ENCODE measurements around the gene CAMTA1.

CAMTA1 gene

GRCh38 chr1:7644086-7644485 lies 858.8 kb downstream of the CAMTA1 start:
- Histone ChIP-seq H3K27ac (ENCODE audit: insufficient read depth, low read depth, low read length, poor library complexity, severe bottlenecking) (no peak overlapping the region), H3K9me3 (ENCODE audit: control insufficient read depth, low read length) (no peaks in the 10 kb centered on the region), H3K36me3 (ENCODE audit: control insufficient read depth, insufficient read depth, low read length) (no peaks in the 10 kb centered on the region), H3K27me3 (ENCODE audit: control insufficient read depth, insufficient read depth, low read length, poor library complexity, severe bottlenecking) (no peaks in the 10 kb centered on the region), H3K4me1 (ENCODE audit: control insufficient read depth, insufficient read depth, low read length) (peaks cover 23% of the 10 kb centered on the region), H3K4me3 (ENCODE audit: insufficient read depth, low read depth, low read length) (no peak overlapping the region)
- WGBS, 2 experiments: 64 to 80% methylated on average over 3 of the region's 3 CpGs

GRCh38 chr1:7644961-7645750 lies 859.9 kb downstream of the CAMTA1 start:
- WGBS, 2 experiments: 94% methylated on average over 16 of the region's 16 CpGs
- no peak overlapping the region for H3K27ac ChIP-seq (ENCODE audit: insufficient read depth, low read depth, low read length, poor library complexity, severe bottlenecking)
- peaks cover 23% of the 10 kb centered on the region for H3K4me1 ChIP-seq (ENCODE audit: control insufficient read depth, insufficient read depth, low read length)

GRCh38 chr1:7645751-7646048 lies 860.4 kb downstream of the CAMTA1 start:
- no peaks in the 10 kb centered on the region for H3K27me3 ChIP-seq (ENCODE audit: control insufficient read depth, insufficient read depth, low read length, poor library complexity, severe bottlenecking)
- H3K4me3 ChIP-seq (ENCODE audit: insufficient read depth, low read depth, low read length): no peak overlapping the region
- H3K9me3 ChIP-seq (ENCODE audit: control insufficient read depth, low read length): no peaks in the 10 kb centered on the region
- WGBS, 2 experiments: 96 to 97% methylated on average over 6 to 7 of the region's 7 CpGs
- no peak overlapping the region for H3K27ac ChIP-seq (ENCODE audit: insufficient read depth, low read depth, low read length, poor library complexity, severe bottlenecking)
- H3K4me1 ChIP-seq (ENCODE audit: control insufficient read depth, insufficient read depth, low read length): peaks cover 23% of the 10 kb centered on the region
- no peaks in the 10 kb centered on the region for H3K36me3 ChIP-seq (ENCODE audit: control insufficient read depth, insufficient read depth, low read length)

More at GRCh38 chr1:7644961-7645750, 859.9 kb downstream of the CAMTA1 start:
- Histone ChIP-seq H3K36me3 (ENCODE audit: control insufficient read depth, insufficient read depth, low read length) (no peaks in the 10 kb centered on the region), H3K27me3 (ENCODE audit: control insufficient read depth, insufficient read depth, low read length, poor library complexity, severe bottlenecking) (no peaks in the 10 kb centered on the region), H3K4me3 (ENCODE audit: insufficient read depth, low read depth, low read length) (no peak overlapping the region), H3K9me3 (ENCODE audit: control insufficient read depth, low read length) (no peaks in the 10 kb centered on the region)

- H3K9me3 ChIP-seq (ENCODE audit: control insufficient read depth, low read length): no peaks in the 10 kb centered on the region
- 95% methylated on average over 3 of the region's 3 CpGs for WGBS, 2 experiments
- H3K4me1 ChIP-seq (ENCODE audit: control insufficient read depth, insufficient read depth, low read length): peaks cover 23% of the 10 kb centered on the region
- no peaks in the 10 kb centered on the region for H3K36me3 ChIP-seq (ENCODE audit: control insufficient read depth, insufficient read depth, low read length)
- no peak overlapping the region for H3K4me3 ChIP-seq (ENCODE audit: insufficient read depth, low read depth, low read length)
- no peaks in the 10 kb centered on the region for H3K27me3 ChIP-seq (ENCODE audit: control insufficient read depth, insufficient read depth, low read length, poor library complexity, severe bottlenecking)
- H3K27ac ChIP-seq (ENCODE audit: insufficient read depth, low read depth, low read length, poor library complexity, severe bottlenecking): no peak overlapping the region
Measured at GRCh38 chr1:7646164-7646563, 860.9 kb downstream of the CAMTA1 start.

GRCh38 chr1:7646981-7647901 lies 862.0 kb downstream of the CAMTA1 start:
- H3K4me3 ChIP-seq (ENCODE audit: insufficient read depth, low read depth, low read length): no peak overlapping the region
- peaks cover 12% of the 10 kb centered on the region for H3K4me1 ChIP-seq (ENCODE audit: control insufficient read depth, insufficient read depth, low read length)
- H3K27ac ChIP-seq (ENCODE audit: insufficient read depth, low read depth, low read length, poor library complexity, severe bottlenecking): no peak overlapping the region
- 51 to 53% methylated on average over 29 to 30 of the region's 30 CpGs for WGBS, 2 experiments
- no peaks in the 10 kb centered on the region for H3K27me3 ChIP-seq (ENCODE audit: control insufficient read depth, insufficient read depth, low read length, poor library complexity, severe bottlenecking)
- no peaks in the 10 kb centered on the region for H3K9me3 ChIP-seq (ENCODE audit: control insufficient read depth, low read length)
- H3K36me3 ChIP-seq (ENCODE audit: control insufficient read depth, insufficient read depth, low read length): no peaks in the 10 kb centered on the region

GRCh38 chr1:7648761-7649384 lies 863.6 kb downstream of the CAMTA1 start:
- Histone ChIP-seq H3K4me3 (ENCODE audit: insufficient read depth, low read depth, low read length) (no peak overlapping the region), H3K27me3 (ENCODE audit: control insufficient read depth, insufficient read depth, low read length, poor library complexity, severe bottlenecking) (no peaks in the 10 kb centered on the region), H3K9me3 (ENCODE audit: control insufficient read depth, low read length) (no peaks in the 10 kb centered on the region), H3K36me3 (ENCODE audit: control insufficient read depth, insufficient read depth, low read length) (no peaks in the 10 kb centered on the region), H3K4me1 (ENCODE audit: control insufficient read depth, insufficient read depth, low read length) (no peaks in the 10 kb centered on the region), H3K27ac (ENCODE audit: insufficient read depth, low read depth, low read length, poor library complexity, severe bottlenecking) (no peak overlapping the region)
- 91 to 94% methylated on average over 14 of the region's 14 CpGs for WGBS, 2 experiments

- Histone ChIP-seq H3K4me3 (ENCODE audit: insufficient read depth, low read depth, low read length) (no peak overlapping the region), H3K27me3 (ENCODE audit: control insufficient read depth, insufficient read depth, low read length, poor library complexity, severe bottlenecking) (no peaks in the 10 kb centered on the region), H3K27ac (ENCODE audit: insufficient read depth, low read depth, low read length, poor library complexity, severe bottlenecking) (peak overlapping the region; percentile 16), H3K9me3 (ENCODE audit: control insufficient read depth, low read length) (no peaks in the 10 kb centered on the region), H3K4me1 (ENCODE audit: control insufficient read depth, insufficient read depth, low read length) (no peaks in the 10 kb centered on the region), H3K36me3 (ENCODE audit: control insufficient read depth, insufficient read depth, low read length) (no peaks in the 10 kb centered on the region)
- 67 to 75% methylated on average over 11 of the region's 11 CpGs for WGBS, 2 experiments
Measured at GRCh38 chr1:7650801-7651200, 865.5 kb downstream of the CAMTA1 start.

GRCh38 chr1:7651203-7651602 lies 865.9 kb downstream of the CAMTA1 start:
- Histone ChIP-seq H3K4me1 (ENCODE audit: control insufficient read depth, insufficient read depth, low read length) (no peaks in the 10 kb centered on the region), H3K9me3 (ENCODE audit: control insufficient read depth, low read length) (no peaks in the 10 kb centered on the region), H3K36me3 (ENCODE audit: control insufficient read depth, insufficient read depth, low read length) (no peaks in the 10 kb centered on the region), H3K4me3 (ENCODE audit: insufficient read depth, low read depth, low read length) (no peak overlapping the region), H3K27ac (ENCODE audit: insufficient read depth, low read depth, low read length, poor library complexity, severe bottlenecking) (no peak overlapping the region), H3K27me3 (ENCODE audit: control insufficient read depth, insufficient read depth, low read length, poor library complexity, severe bottlenecking) (no peaks in the 10 kb centered on the region)
- WGBS, 2 experiments: 78 to 84% methylated on average over 8 of the region's 8 CpGs

- Histone ChIP-seq H3K27me3 (ENCODE audit: control insufficient read depth, insufficient read depth, low read length, poor library complexity, severe bottlenecking) (no peaks in the 10 kb centered on the region), H3K27ac (ENCODE audit: insufficient read depth, low read depth, low read length, poor library complexity, severe bottlenecking) (no peak overlapping the region), H3K4me3 (ENCODE audit: insufficient read depth, low read depth, low read length) (no peak overlapping the region), H3K36me3 (ENCODE audit: control insufficient read depth, insufficient read depth, low read length) (no peaks in the 10 kb centered on the region), H3K4me1 (ENCODE audit: control insufficient read depth, insufficient read depth, low read length) (no peaks in the 10 kb centered on the region), H3K9me3 (ENCODE audit: control insufficient read depth, low read length) (no peaks in the 10 kb centered on the region)
- 83 to 84% methylated on average over 7 of the region's 7 CpGs for WGBS, 2 experiments
Measured at GRCh38 chr1:7652061-7652460, 866.8 kb downstream of the CAMTA1 start.

GRCh38 chr1:7652515-7653098 lies 867.4 kb downstream of the CAMTA1 start:
- no peaks in the 10 kb centered on the region for H3K9me3 ChIP-seq (ENCODE audit: control insufficient read depth, low read length)
- no peaks in the 10 kb centered on the region for H3K27me3 ChIP-seq (ENCODE audit: control insufficient read depth, insufficient read depth, low read length, poor library complexity, severe bottlenecking)
- no peaks in the 10 kb centered on the region for H3K36me3 ChIP-seq (ENCODE audit: control insufficient read depth, insufficient read depth, low read length)
- no peaks in the 10 kb centered on the region for H3K4me1 ChIP-seq (ENCODE audit: control insufficient read depth, insufficient read depth, low read length)
- no peak overlapping the region for H3K4me3 ChIP-seq (ENCODE audit: insufficient read depth, low read depth, low read length)
- no peak overlapping the region for H3K27ac ChIP-seq (ENCODE audit: insufficient read depth, low read depth, low read length, poor library complexity, severe bottlenecking)
- WGBS, 2 experiments: 88 to 89% methylated on average over 12 of the region's 12 CpGs
